CD4-positive, alpha-beta T cell treated with Interleukin-15 for 1 hour (primary cell): ENCODE results near the gene LTBP4.
"Not testable (repeated sequence)": the region's sequence is repeated elsewhere in the genome, so short reads cannot be mapped to it uniquely, and the experiment has no call there.

ENCODE experiments used
- DNase-seq: peaks from one replicate; pipeline ENCODE4 v3.0.0-alpha.2; 2020

The LTBP4 gene

DNA sequence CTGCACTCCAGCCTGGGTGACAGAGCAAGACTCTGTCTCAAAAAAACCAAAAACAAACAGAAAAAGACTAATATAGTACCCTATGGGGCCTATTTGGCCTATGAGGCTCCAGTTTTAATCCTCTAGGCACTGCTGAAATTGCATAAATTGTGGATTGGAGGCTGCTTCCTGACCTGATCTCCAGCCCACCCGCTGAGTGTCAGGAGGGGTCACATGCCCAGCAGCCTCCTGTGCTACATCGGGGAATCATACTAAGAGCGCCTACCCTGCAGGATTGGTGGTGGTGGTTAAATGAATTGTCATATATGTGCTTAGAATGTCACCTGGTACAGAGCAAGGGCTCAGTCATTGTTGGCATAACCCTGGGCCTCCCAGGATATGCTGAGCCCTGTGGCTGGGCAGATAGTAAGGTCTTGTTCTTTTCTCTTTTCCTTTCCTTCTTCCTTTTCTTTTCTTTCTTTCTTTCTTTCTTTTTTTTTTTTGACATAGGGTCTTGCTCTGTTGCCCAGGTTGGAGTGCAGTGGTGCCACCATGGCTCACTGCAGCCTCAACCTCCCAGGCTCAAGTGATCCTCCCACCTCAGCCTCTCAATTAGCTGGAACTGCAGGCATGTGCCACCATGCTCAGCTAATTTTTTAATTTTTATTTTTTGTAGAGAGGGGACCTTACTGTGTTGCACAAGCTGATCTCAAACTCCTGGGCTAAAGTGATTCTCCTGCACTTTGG is 31.3 kb downstream of the LTBP4 start:
- DNase-seq: no peak

- no peak for DNase-seq
These were observed 32.0 kb downstream of the LTBP4 start for GRCh38 chr19:40633207-40633606.

DNA sequence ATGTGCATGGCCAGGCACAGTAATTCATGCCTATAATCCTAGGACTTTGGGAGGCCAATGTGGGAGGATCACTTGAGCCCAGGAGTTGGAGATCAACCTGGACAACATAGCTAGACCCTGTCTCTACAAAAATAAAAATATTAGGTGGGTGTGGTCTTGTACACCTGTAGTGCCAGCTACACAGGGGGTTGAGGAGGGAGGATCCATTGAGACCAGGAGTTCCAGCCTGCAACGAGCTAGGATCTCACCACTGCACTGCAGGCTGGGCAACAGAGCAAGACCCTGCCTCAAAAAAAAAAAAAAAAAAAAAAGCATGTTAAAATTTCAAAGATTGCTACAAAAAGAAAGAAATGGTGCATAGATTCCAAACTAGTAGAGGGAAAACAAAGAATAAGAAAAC is 37.2 kb downstream of the LTBP4 start:
- no peak for DNase-seq

DNA sequence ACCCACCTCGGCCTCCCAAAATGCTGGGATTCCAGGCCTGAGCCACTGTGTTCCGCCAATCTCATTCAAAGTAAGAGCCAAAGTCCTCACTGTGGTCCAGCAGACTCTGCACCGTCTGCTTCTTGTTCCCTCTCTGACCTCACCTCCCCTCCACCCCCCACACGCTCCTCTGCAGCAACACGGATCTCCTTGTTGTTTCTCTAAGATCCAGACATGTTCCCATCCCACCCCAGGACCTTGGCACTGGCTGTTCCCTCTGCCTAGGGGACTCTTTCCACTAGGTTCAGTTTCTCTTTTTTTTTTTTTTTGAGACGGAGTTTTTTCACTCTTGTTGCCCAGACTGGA is 38.4 kb downstream of the LTBP4 start:
- DNase-seq: no peak

DNA sequence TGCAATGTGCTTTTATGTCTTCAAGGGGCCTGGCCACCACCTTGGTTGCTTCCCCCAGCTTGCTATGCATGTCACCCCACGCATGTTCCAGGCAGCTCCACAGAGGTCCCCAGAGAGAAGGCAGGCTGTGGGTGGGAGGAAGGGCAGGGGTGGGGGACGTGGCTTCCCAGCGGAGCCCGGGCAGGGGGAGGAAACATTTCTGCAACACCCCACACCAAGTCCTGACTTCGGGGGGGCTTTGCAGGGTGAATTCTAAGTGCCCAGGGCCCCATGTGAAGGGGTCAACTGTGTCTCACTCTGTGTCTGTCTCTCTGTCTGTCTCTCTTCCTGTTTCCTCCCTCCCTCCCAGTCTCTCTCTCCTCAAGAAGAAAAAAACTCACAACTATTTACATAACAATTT is 39.6 kb downstream of the LTBP4 start:
- no peak for DNase-seq

- no peak for DNase-seq
These were observed 40.1 kb downstream of the LTBP4 start for GRCh38 chr19:40641281-40641680.

DNA sequence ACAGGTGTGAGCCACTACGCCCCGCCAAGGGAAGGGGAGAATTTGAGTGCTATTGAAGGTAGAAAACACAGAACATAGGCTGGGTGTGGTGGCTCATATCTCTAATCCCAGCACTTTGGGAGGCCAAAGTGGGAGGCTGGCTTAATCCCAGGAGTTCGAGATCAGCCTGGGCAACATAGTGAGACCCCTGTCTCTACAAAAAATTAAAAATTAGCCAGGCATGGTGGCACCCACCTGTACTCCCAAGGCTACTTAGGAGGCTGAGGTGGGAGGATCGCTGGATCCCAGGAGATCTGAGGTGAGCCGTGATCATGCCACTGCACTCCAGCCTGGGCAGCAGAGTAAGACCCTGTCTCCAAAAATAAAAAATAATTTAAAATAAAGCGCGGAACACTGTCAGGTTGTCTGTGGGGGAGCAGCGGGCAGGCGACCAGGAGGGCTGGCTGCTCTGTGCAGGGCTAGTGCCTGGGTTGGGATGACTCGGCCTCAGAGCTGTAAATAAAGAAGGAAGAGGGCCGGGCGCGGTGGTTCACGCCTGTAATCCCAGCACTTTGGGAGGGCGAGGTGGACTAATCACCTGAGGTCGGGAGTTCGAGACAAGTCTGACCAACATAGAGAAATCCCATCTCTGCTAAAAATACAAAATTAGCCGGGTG is 41.0 kb downstream of the LTBP4 start:
- no peak for DNase-seq

DNA sequence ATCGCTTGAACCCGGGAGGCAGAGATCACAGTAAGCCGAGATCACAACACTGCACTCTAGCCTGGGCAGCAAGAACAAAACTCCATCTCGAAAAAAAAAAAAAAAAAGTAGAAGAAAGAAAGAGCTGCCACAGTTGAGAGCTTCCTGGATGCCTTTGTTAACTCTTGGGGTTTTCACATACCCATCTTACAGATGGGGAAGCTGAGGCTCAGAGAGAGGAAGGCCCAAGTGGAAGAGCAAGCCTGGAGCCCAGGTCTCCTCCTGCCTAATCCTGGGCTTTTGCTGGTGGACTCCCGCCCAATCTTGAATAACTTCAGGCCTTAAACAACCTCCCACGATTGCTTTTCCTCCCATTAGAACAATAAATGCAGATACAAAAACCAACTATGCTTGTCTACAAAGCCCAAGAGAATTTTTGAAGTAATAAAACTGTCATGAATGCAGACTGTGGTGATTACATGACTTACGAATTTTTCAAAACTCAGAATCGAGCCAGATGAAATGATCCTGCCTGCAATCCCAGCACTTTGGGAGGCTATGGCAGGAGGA is 41.7 kb downstream of the LTBP4 start:
- DNase-seq: no peak

DNA sequence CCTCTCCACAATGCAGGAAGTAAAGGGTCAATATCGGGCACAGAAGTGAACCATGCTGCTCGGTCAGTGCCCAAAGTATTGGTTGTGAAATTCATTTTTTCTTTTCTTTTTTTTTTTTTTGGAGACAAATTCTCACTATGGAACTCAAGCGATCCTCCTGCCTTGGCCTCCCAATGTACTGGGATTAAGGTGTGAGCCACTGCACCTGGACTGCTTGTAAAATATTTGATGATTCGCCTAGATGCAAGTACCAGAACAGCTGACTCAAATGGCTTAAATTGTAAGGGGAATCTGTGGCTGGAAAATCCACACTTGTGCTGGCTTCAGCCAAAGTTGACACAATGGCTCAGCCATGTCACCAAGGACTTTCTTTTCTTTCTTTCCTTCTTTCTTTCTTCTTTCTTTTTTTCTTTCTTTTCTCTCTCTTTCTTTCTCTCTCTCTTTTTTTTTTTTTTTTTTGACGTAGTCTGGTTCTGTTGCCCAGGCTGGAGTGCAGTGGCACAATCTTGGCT is 45.6 kb downstream of the LTBP4 start:
- DNase-seq: no peak

DNA sequence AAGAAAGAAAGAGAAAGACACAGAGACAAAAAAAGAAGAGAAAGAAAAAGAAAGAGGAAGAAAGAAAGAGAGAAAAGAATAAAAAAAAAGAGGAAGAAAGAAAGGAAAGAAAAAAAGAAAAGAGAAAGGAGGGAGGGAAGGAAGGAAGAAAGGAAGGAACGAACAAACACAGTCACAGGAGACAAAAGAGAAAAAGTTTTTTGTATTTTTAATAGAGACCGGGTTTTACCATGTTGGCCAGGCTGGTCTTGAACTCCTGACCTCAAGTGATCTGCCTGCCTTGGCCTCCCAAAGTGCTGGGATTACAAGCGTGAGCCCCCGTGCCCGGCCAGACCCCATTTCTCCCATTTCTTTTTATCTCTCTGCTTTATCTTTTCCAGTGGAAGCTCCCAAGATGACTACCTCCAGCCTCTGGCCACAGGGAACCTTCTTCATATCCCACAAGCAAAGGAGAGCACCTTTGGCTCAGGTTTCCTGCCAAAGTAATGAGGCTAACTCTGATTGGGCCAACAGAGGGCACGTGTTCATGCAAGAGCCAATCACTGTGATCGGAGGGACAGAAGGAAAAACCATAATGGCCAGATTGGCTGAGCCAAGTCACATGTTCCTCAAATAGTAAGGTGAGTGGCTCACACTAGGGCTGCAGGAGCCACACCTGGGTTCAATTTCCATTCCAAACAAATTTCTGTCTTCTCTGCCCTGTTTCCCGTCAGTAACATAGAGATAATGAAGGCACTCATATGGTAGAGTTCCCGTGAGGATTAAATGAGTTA is 48.9 kb downstream of the LTBP4 start:
- DNase-seq: not testable (repeated sequence)

DNA sequence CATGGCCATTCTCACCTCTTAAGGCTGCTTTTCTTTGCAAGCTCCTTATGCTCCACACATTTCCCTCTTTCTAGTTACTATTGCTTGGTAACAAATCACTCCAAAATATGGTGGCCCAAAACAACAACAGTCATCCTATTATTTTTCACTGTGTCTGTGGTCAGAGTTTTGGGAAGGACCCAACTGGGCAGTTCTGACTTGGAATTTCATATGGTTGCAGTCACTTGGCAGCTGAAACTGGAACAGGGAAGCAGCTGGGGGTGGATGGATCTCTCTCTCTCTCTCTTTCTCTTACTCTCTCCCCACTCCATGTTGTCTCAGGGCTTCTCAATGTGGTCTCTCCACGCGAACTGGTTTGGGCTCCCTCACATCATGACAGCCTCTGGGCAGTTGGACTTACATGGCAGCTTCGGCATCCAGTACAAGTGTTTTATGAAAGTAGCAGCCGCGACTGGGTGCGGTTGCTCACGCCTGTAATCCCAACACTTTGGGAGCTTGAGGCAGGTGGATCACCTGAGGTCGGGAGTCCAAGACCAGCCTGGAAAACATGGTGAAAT is 49.7 kb downstream of the LTBP4 start:
- DNase-seq: no peak

DNA sequence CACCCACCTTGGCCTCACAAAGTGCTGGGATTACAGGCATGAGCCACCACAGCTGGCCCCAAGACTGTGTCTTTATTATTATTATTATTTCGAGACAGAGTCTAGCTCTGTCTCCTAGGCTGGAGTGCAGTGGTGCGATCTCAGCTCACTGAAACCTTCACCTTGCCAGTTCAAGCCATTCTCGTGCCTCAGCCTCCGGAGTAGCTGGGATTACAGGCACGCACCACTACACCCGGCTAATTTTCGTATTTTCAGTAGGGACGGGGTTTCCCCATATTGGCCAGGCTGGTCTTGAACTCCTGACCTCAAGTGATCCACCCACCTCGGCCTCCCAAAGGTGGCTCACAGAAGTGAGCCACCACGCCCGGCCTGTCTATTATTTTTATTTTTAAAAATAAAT is 51.1 kb downstream of the LTBP4 start:
- DNase-seq: not testable (repeated sequence)

GRCh38 chr19:40655684-40656083 is 54.5 kb downstream of the LTBP4 start:
- not testable (repeated sequence) for DNase-seq

- DNase-seq: no peak
These were observed 56.9 kb downstream of the LTBP4 start for GRCh38 chr19:40658031-40658430.

DNA sequence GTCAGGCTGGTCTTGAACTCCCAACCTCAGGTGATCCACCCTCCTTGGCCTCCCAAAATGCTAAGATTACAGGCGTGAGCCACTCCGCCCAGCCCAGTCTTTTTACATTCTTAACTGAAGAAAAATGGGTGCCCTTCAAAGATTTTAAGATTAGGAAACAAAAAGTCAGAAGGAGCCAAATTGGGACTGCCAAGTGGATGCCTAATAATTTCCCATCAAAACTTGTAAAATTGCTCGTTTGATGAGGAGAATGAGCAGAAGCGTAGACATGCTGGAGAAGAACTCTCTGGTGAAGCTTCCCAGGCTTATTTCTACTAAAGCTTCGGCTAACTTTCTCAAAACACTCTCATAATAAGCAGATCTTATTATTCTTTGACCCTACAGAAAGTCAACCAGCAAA is 57.9 kb downstream of the LTBP4 start:
- no peak for DNase-seq

DNA sequence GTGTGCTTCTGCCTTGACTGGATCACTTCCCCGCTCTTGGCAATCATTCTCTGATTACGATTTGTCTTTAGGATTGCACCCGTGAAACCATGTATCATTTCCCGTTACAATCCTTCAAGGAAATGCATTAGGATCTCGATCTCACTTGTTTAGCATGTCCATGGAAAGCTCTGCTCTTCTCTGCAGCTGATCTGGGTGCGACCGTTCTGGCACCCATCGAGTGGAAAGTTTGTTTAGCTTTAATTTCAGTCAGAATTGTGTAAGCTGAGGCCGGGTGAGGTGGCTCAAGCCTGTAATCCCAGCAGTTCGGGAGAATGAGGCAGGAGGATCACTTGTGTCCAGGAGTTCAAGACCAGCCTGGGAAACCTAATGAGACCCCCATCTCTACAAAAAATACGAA is 58.4 kb downstream of the LTBP4 start:
- no peak for DNase-seq

GRCh38 chr19:40661616-40662015 is 60.4 kb downstream of the LTBP4 start:
- DNase-seq: no peak

DNA sequence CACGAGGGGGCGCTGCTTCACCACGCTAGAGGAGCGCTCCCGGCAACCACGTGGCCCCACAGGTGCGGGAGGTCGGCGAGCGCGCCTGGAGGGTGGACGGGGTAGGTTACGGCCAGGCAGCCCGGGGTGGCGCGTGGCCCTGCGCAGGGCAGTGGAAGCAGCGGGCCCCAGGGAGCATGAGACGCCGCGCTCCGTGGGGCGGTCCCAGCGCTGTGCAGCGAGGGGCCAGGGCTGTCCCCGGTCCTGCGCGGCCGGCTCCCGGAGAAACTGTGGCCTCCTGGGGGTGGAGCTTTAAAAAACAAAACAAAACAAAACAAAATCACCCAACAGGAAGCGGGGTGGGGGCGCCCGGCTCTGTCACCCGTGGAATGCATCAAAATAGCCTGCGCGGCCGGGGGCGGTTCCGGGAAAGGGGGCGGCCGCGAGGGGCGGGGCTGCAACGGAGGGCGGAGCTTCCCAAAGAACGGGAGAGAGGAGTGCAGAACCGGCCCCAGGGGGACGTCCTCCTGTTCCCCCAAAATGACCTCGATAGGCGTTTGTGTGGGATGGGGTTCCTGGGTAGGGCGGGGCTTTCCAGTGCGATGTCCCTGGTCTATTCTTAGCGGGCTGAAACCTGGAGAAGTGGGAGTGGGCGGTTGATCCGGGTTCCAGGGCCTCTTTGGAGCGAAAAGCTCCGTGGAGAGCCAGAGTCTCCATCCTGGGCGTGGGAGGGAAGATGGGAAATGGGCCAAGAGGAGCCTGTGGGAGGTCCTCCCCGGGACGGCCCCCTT is 61.9 kb downstream of the LTBP4 start:
- DNase-seq: peak; percentile 88

DNA sequence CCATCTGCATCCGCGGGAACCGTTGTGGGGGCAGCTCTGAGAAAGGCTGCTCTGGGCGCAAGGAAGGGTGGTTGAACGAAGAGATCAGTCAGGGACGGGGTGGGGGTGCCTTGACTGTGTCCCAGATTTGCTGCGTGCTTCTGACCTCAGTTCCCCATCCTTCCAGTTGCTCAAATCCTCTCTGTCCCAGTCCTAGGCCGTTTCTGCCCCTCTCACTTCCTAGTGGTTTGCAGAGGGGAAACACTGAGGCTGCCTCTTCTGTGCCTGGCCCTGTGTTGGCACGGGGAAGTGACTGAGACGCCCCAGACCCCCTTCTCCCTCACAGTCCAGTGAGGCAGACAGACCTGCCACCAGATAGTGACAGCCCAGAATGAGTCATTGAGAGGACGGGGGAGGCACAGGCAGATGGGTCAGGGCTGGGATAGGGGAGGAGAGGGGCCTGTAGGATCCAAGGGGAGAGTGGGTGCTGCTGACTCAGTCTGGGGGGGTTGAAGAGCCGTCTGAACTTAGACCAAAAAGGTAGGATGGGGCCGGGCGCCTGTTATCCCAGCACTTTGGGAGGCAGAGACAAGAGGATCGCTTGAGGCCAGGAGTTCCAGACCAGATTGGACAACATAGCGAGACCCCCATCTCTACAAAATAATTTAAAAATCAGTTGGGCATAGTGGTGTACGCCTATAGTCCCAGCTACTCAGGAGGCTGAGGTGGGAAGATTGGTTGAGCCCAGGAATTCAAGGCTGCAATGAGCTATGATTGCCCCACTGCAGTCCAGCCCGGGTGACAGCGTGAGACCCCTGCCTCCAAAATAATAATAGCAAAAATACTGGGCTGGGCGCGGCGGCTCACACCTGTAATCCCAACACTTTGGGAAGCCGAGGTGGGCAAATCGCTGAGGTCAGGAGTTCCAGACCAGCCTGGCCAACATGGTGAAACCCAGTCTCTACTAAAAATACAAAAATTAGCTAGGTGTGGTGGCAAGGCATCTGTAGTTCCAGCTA is 62.8 kb downstream of the LTBP4 start:
- DNase-seq: no peak

- DNase-seq: no peak
These were observed 65.8 kb downstream of the LTBP4 start for GRCh38 chr19:40666803-40667438.

GRCh38 chr19:40667602-40668001 is 66.4 kb downstream of the LTBP4 start:
- no peak for DNase-seq
